ENCODE data around the gene SLITRK6.

The SLITRK6 gene

GRCh38 chr13:85799097-85799582 lies at the start of gene SLITRK6:
SLITRK6 (minus strand) TSS chr13:85799419; CDS start chr13:85796508, 2,911 bp downstream.
- Histone ChIP-seq H3K27ac (peak within 1 kb of the TSS; percentile 77), H3K4me3 (peak within 1 kb of the TSS; percentile 89), H3K36me3 (ENCODE audit: insufficient read depth, low read length) (peaks cover 33% of the 10 kb centered on the region), H3K9me3 (ENCODE audit: low read depth, low read length) (0 out of 2 replicates have a peak, but pooled peaks cover 3% of the 10 kb centered on the region), H3K9ac (ENCODE audit: insufficient read length) (peak within 1 kb of the TSS; percentile 83)
- peak; percentile 35; the same call in 1 of the 2 replicates for TF ChIP-seq POLR2AphosphoS5 (IDR thresholded peaks at IDR 0.05; ENCODE audit: borderline replicate concordance, low read depth, low read length)
- TF ChIP-seq FOXP2 (optimal IDR thresholded peaks at IDR 0.05; ENCODE audit: control extremely low read depth, extremely low read length, insufficient read depth) = no peak
- peak; percentile 81 for DNase-seq (ENCODE audit: low read depth, low spot score)

GRCh38 chr13:85847012-85847411 lies 47.8 kb upstream of the SLITRK6 start:
- no peak overlapping the region for H3K4me3 ChIP-seq
- H3K27ac ChIP-seq = no peak overlapping the region
- TF ChIP-seq FOXP2 (optimal IDR thresholded peaks at IDR 0.05; ENCODE audit: control extremely low read depth, extremely low read length, insufficient read depth) (no peak), POLR2AphosphoS5 (IDR thresholded peaks at IDR 0.05; ENCODE audit: borderline replicate concordance, low read depth, low read length) (no peak), EZH2 (IDR thresholded peaks at IDR 0.05) (no peak)
- no peak for DNase-seq (ENCODE audit: low read depth, low spot score)
- H3K9me3 ChIP-seq (ENCODE audit: low read depth, low read length) = no peaks in the 10 kb centered on the region; the same call in 1 of the 2 replicates
- no peaks in the 10 kb centered on the region for H3K36me3 ChIP-seq (ENCODE audit: insufficient read depth, low read length)
- no peak overlapping the region for H3K9ac ChIP-seq (ENCODE audit: insufficient read length)

- TF ChIP-seq FOXP2 (optimal IDR thresholded peaks at IDR 0.05; ENCODE audit: control extremely low read depth, extremely low read length, insufficient read depth) = no peak
- no peak for TF ChIP-seq POLR2AphosphoS5 (IDR thresholded peaks at IDR 0.05; ENCODE audit: borderline replicate concordance, low read depth, low read length)
- TF ChIP-seq EZH2 (IDR thresholded peaks at IDR 0.05) = no peak
- Histone ChIP-seq H3K4me3 (no peak overlapping the region), H3K9ac (ENCODE audit: insufficient read length) (no peak overlapping the region), H3K9me3 (ENCODE audit: low read depth, low read length) (no peaks in the 10 kb centered on the region; the same call in 1 of the 2 replicates), H3K27ac (no peak overlapping the region), H3K36me3 (ENCODE audit: insufficient read depth, low read length) (no peaks in the 10 kb centered on the region)
- DNase-seq (ENCODE audit: low read depth, low spot score) = no peak
Observed at GRCh38 chr13:85841427-85841826, 42.2 kb upstream of the SLITRK6 start.

GRCh38 chr13:85833921-85834320 lies 34.7 kb upstream of the SLITRK6 start:
- no peaks in the 10 kb centered on the region for H3K36me3 ChIP-seq (ENCODE audit: insufficient read depth, low read length)
- H3K9me3 ChIP-seq (ENCODE audit: low read depth, low read length) = no peaks in the 10 kb centered on the region
- H3K4me3 ChIP-seq = no peak overlapping the region
- no peak overlapping the region for H3K9ac ChIP-seq (ENCODE audit: insufficient read length)
- H3K27ac ChIP-seq = no peak overlapping the region
- DNase-seq (ENCODE audit: low read depth, low spot score) = no peak
- no peak for TF ChIP-seq EZH2 (IDR thresholded peaks at IDR 0.05)

- no peak for DNase-seq (ENCODE audit: low read depth, low spot score)
- TF ChIP-seq FOXP2 (optimal IDR thresholded peaks at IDR 0.05; ENCODE audit: control extremely low read depth, extremely low read length, insufficient read depth) (no peak), EZH2 (IDR thresholded peaks at IDR 0.05) (no peak), POLR2AphosphoS5 (IDR thresholded peaks at IDR 0.05; ENCODE audit: borderline replicate concordance, low read depth, low read length) (no peak)
Observed at GRCh38 chr13:85828094-85828684, 29.0 kb upstream of the SLITRK6 start.

GRCh38 chr13:85825454-85825853 lies 26.2 kb upstream of the SLITRK6 start:
- no peak for TF ChIP-seq FOXP2 (optimal IDR thresholded peaks at IDR 0.05; ENCODE audit: control extremely low read depth, extremely low read length, insufficient read depth)
- no peak for TF ChIP-seq POLR2AphosphoS5 (IDR thresholded peaks at IDR 0.05; ENCODE audit: borderline replicate concordance, low read depth, low read length)
- no peak for TF ChIP-seq EZH2 (IDR thresholded peaks at IDR 0.05)
- H3K36me3 ChIP-seq (ENCODE audit: insufficient read depth, low read length) = no peaks in the 10 kb centered on the region
- no peak for DNase-seq (ENCODE audit: low read depth, low spot score)

More at GRCh38 chr13:85828094-85828684, 29.0 kb upstream of the SLITRK6 start:
- Histone ChIP-seq H3K9me3 (ENCODE audit: low read depth, low read length) (no peaks in the 10 kb centered on the region), H3K9ac (ENCODE audit: insufficient read length) (no peak overlapping the region), H3K4me3 (no peak overlapping the region; the same call in 1 of the 2 replicates), H3K36me3 (ENCODE audit: insufficient read depth, low read length) (no peaks in the 10 kb centered on the region), H3K27ac (0 out of 2 replicates have a peak overlapping the region, but pooled peaks have one; percentile 23)

GRCh38 chr13:85823832-85824231 lies 24.6 kb upstream of the SLITRK6 start:
- H3K4me3 ChIP-seq = no peak overlapping the region
- H3K36me3 ChIP-seq (ENCODE audit: insufficient read depth, low read length) = no peaks in the 10 kb centered on the region
- no peak overlapping the region for H3K9ac ChIP-seq (ENCODE audit: insufficient read length)
- no peak for DNase-seq (ENCODE audit: low read depth, low spot score)
- no peaks in the 10 kb centered on the region for H3K9me3 ChIP-seq (ENCODE audit: low read depth, low read length)
- no peak overlapping the region for H3K27ac ChIP-seq
- TF ChIP-seq FOXP2 (optimal IDR thresholded peaks at IDR 0.05; ENCODE audit: control extremely low read depth, extremely low read length, insufficient read depth) (no peak), EZH2 (IDR thresholded peaks at IDR 0.05) (no peak), POLR2AphosphoS5 (IDR thresholded peaks at IDR 0.05; ENCODE audit: borderline replicate concordance, low read depth, low read length) (no peak)

More at GRCh38 chr13:85825454-85825853, 26.2 kb upstream of the SLITRK6 start:
- Histone ChIP-seq H3K9me3 (ENCODE audit: low read depth, low read length) (no peaks in the 10 kb centered on the region), H3K9ac (ENCODE audit: insufficient read length) (no peak overlapping the region), H3K27ac (no peak overlapping the region), H3K4me3 (no peak overlapping the region)

- 0 out of 2 replicates have a peak, but pooled peaks cover under 1% of the 10 kb centered on the region for H3K9me3 ChIP-seq (ENCODE audit: low read depth, low read length)
- H3K36me3 ChIP-seq (ENCODE audit: insufficient read depth, low read length) = no peaks in the 10 kb centered on the region
- no peak for TF ChIP-seq POLR2AphosphoS5 (IDR thresholded peaks at IDR 0.05; ENCODE audit: borderline replicate concordance, low read depth, low read length)
- no peak for TF ChIP-seq FOXP2 (optimal IDR thresholded peaks at IDR 0.05; ENCODE audit: control extremely low read depth, extremely low read length, insufficient read depth)
- TF ChIP-seq EZH2 (IDR thresholded peaks at IDR 0.05) = no peak
- peak overlapping the region; percentile 90 for H3K27ac ChIP-seq
- no peak overlapping the region for H3K9ac ChIP-seq (ENCODE audit: insufficient read length)
- DNase-seq (ENCODE audit: low read depth, low spot score) = no peak
- no peak overlapping the region for H3K4me3 ChIP-seq
Observed at GRCh38 chr13:85819513-85819912, 20.3 kb upstream of the SLITRK6 start.

Data from SK-N-MC (cell line).